Activated CD8-positive, alpha-beta T cell treated with anti-CD3 and anti-CD28 coated beads, Interleukin-2, amount 10 ng/mL, durations not matched to agents 7 days and 5 days (primary cell): Measurements from ENCODE around the gene CDKL2. TPM values are rescaled to one million over a fixed set of nuclear protein-coding genes. Genes with fewer than 3 reads are reported as not detected.
"Not testable (repeated sequence)": the region's sequence is repeated elsewhere in the genome, so short reads cannot be mapped to it uniquely, and the experiment has no call there.

Experiments
- ATAC-seq: fragments of 150-1000 bp; cut with Tn5 transposase; one replicate; pipeline ENCODE4 v1.10.0; 2021; ENCODE audit warnings: moderate library complexity
- CTCF ChIA-PET: fragments of 350-600 bp; sonication (Branson Sonifier 250); formaldehyde crosslinking; loops from one replicate; lab custom pipeline; 2021; ENCODE audit warnings: antibody characterized with exemption; lab: Charles Lee
- POLR2A ChIA-PET: fragments of 350-600 bp; sonication (Branson Sonifier 250); formaldehyde crosslinking; loops from one replicate; lab custom pipeline; 2021; ENCODE audit warnings: antibody characterized with exemption; lab: Charles Lee
- DNase-seq: peaks from one replicate; pipeline ENCODE4 v3.0.0-alpha.2; 2020
- H3K27ac Mint-ChIP-seq: one replicate; pipeline ENCODE4 v1.8.0; 2021; ENCODE audit warnings: mild to moderate bottlenecking, mixed read lengths
- H3K27me3 Mint-ChIP-seq: one replicate; pipeline ENCODE4 v1.8.0; 2021; ENCODE audit warnings: low read depth, mixed read lengths
- H3K36me3 Mint-ChIP-seq: one replicate; pipeline ENCODE4 v1.8.0; 2021; ENCODE audit warnings: low read depth, mixed read lengths
- H3K4me1 Mint-ChIP-seq: one replicate; pipeline ENCODE4 v1.8.0; 2021; ENCODE audit warnings: low read depth, mixed read lengths
- H3K4me3 Mint-ChIP-seq: one replicate; pipeline ENCODE4 v1.8.0; 2021; ENCODE audit warnings: mild to moderate bottlenecking, mixed read lengths
- H3K9me3 Mint-ChIP-seq: one replicate; pipeline ENCODE4 v1.8.0; 2022; ENCODE audit warnings: mixed read lengths; ENCODE audit not compliant: insufficient read depth
- total RNA-seq, 2 experiments: library from RNA; stranded (reverse); gene quantifications; one replicate each; pipeline ENCODE4 v1.2.3, GENCODE V29; 2021

Gene CDKL2
- total RNA-seq, 2 experiments from 2014 or later: 0.45 to 0.60 TPM

DNA sequence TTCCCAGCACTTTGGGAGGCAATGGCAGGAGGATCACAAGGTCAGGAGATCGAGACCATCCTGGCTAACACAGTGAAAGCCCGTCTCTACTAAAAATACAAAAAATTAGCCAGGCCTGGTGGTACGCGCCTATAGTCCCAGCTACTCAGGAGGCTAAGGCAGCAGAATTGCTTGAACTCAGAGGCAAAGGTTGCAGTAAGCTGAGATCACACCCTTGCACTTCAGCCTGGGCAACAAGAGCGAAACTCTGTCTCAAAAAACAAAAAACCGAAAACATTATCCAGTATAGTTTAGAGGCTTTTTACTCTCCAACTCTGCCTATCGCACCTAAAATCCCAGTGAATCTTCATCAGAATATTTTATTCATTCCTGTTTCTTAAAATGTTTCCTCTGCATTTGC lies 37.3 kb upstream of the CDKL2 start:
- peak overlapping the region; percentile 23 for H3K4me3 Mint-ChIP-seq
- peaks cover 47% of the 10 kb centered on the region for H3K36me3 Mint-ChIP-seq
- H3K4me1 Mint-ChIP-seq: peaks cover 68% of the 10 kb centered on the region
- CTCF ChIA-PET: interaction anchor here (1.0 to 6.3 kb wide), 4 partner anchors 8 to 56 kb away, joined by 3 to 35 read pairs (median 18); partner anchors contain the start of gene USO1
- ATAC-seq, H3K27me3 Mint-ChIP-seq, H3K9me3 Mint-ChIP-seq, DNase-seq: not testable (repeated sequence)
- POLR2A ChIA-PET: interaction anchor here (0.9 to 2.9 kb wide), 6 partner anchors 9 to 155 kb away, joined by 3 to 22 read pairs (median 7); partner anchors contain the start of gene USO1
- peak overlapping the region; percentile 76 for H3K27ac Mint-ChIP-seq

DNA sequence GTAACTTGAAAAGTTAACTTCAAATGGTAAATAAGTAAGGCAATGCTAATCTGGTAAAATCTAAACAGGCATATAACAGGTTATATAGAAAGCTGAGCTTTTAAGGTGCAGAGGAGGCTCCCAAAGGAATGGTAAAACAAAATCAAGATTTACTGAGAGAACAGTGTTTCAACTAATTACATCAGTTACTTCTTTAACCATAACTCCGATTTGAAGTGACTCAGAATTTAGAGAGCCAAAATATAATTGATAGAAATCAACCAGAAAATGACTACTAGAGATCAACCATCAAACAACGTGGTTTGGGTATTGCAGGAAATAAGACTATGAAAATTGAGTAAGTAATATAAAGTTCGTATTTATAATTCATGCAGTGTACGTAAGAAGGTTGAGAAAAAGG lies 36.0 kb upstream of the CDKL2 start:
- H3K4me1 Mint-ChIP-seq: peaks cover 77% of the 10 kb centered on the region
- peak overlapping the region; percentile 69 for H3K27ac Mint-ChIP-seq
- ChIA-PET CTCF (interaction anchor here (2.0 to 6.3 kb wide), 2 partner anchors 43 to 58 kb away, joined by 6 to 29 read pairs; partner anchors contain the start of gene USO1), POLR2A (interaction anchor here (1.2 kb wide), 1 partner anchor 58 kb away, joined by 6 read pairs; the partner anchor contains the start of gene USO1)
- no peaks in the 10 kb centered on the region for H3K9me3 Mint-ChIP-seq
- no peaks in the 10 kb centered on the region for H3K27me3 Mint-ChIP-seq
- DNase-seq (no peak), ATAC-seq (no peak)
- peaks cover 47% of the 10 kb centered on the region for H3K36me3 Mint-ChIP-seq
- peak overlapping the region; percentile 41 for H3K4me3 Mint-ChIP-seq

DNA sequence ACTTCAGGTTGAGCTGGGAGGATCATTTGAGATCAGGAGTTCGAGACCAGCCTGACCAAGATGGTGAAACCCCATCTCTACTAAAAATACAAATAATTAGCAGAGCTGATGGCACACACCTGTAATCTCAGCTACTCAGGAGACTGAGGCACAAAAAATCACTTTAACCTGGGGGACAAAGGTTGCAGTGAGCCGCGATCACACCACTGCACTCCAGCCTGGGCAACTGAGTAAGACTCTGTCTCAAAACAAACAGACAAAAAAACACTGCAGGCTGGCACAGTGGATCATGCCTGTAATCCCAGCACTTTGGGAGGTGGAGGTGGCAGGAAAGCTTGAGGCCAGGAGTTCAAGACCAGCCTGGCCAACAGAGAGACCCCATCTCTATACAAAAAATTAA lies 34.3 kb upstream of the CDKL2 start:
- H3K4me3 Mint-ChIP-seq, ATAC-seq, H3K9me3 Mint-ChIP-seq, H3K27ac Mint-ChIP-seq, DNase-seq, H3K27me3 Mint-ChIP-seq: not testable (repeated sequence)
- Mint-ChIP-seq H3K4me1 (peaks cover 77% of the 10 kb centered on the region), H3K36me3 (peaks cover 54% of the 10 kb centered on the region)
- POLR2A ChIA-PET: interaction anchor here (0.9 to 1.1 kb wide), 2 partner anchors 9 to 10 kb away, joined by 3 to 4 read pairs; partner anchors contain the start of gene G3BP2
- CTCF ChIA-PET: interaction anchor here (1.6 to 6.3 kb wide), 3 partner anchors 9 to 59 kb away, joined by 3 to 29 read pairs (median 6); partner anchors contain the start of gene USO1

DNA sequence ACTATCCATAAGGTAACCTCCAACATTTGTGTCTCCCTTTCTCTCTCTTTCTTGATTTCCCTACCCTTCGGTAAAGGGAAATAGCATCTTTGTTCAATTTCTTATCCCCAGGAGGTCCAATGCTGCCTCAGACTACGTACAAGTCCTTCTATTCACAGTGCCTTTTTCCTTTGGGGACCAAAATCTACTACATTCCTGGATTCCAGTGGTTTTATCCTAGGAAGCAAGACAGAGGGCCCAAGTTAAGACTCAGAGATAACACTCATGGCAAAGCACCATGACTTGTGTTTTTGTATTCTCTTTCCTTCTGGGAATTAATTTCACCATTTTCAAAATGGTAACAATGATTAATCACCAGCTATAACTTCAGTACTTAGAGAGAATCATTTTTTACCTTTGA lies 32.3 kb upstream of the CDKL2 start:
- peaks cover 77% of the 10 kb centered on the region for H3K4me1 Mint-ChIP-seq
- peak overlapping the region; percentile 66 for H3K27ac Mint-ChIP-seq

DNA sequence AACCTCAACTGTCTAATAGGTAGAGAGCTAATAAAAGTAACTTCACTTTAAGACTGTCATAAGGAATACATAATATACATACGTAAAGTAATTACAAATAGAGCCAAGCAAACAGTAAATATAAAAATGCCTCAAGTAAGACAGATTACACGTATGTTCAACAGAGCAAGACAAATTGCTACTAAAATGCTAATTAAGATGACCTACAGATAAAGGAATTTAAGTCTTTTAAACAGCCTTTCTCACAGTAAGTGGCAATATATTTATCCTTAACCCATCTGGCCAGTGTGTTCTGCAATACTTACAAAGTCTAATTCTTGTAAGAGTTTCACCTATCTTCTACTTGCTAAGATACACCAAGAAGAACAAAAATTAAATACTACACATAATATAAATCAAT lies 30.2 kb upstream of the CDKL2 start:
- H3K27me3 Mint-ChIP-seq: no peaks in the 10 kb centered on the region
- peaks cover 73% of the 10 kb centered on the region for H3K4me1 Mint-ChIP-seq
- POLR2A ChIA-PET: interaction anchor here (1.1 kb wide), 1 partner anchor 13 kb away, joined by 3 read pairs; the partner anchor contains the start of gene G3BP2
- DNase-seq (no peak), ATAC-seq (no peak)
- no peaks in the 10 kb centered on the region for H3K9me3 Mint-ChIP-seq
- no peak overlapping the region for H3K4me3 Mint-ChIP-seq
- H3K27ac Mint-ChIP-seq: peak overlapping the region; percentile 52
- H3K36me3 Mint-ChIP-seq: peaks cover 62% of the 10 kb centered on the region
- CTCF ChIA-PET: interaction anchor here (1.2 to 4.2 kb wide), 3 partner anchors 8 to 63 kb away, joined by 3 to 17 read pairs (median 7); partner anchors contain the start of gene USO1

More for the DNA sequence above, 32.3 kb upstream of the CDKL2 start:
- H3K27me3 Mint-ChIP-seq: no peaks in the 10 kb centered on the region
- ATAC-seq (no peak), DNase-seq (no peak)
- H3K4me3 Mint-ChIP-seq: no peak overlapping the region
- H3K9me3 Mint-ChIP-seq: no peaks in the 10 kb centered on the region
- ChIA-PET CTCF (no interaction called here), POLR2A (no interaction called here)
- peaks cover 60% of the 10 kb centered on the region for H3K36me3 Mint-ChIP-seq

DNA sequence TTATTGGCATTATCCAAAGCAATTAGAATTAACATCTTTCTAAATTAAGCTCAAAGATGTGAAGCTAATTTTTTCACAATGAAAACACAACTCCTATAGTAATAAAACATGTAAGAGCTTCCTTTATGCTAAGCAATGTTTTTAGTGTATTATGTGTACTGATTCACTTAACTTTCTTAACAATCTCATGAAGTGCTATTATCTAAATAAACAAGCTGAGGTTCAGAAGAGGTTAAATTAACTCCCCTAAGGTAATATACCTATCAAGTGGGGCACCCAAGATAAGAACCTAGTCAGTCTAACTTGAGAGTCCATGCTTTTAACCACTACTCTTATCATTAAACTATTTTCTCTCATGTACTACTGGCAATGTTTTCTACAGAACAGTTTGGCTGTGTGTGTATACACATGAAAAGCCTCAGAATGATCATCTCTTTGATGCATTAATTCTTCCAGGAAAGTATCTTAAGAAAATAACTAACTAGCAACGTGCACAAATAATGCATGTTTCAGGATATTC lies 29.2 kb upstream of the CDKL2 start:
- DNase-seq (no peak), ATAC-seq (no peak)
- peaks cover 73% of the 10 kb centered on the region for H3K4me1 Mint-ChIP-seq
- H3K36me3 Mint-ChIP-seq: peaks cover 64% of the 10 kb centered on the region
- CTCF ChIA-PET: interaction anchor here (0.8 to 4.2 kb wide), 7 partner anchors 9 to 64 kb away, joined by 3 to 17 read pairs (median 4); partner anchors contain the start of gene USO1
- peak overlapping the region; percentile 11 for H3K27ac Mint-ChIP-seq
- no peak overlapping the region for H3K4me3 Mint-ChIP-seq
- H3K9me3 Mint-ChIP-seq: no peaks in the 10 kb centered on the region
- POLR2A ChIA-PET: interaction anchor here (0.5 to 2.3 kb wide), 3 partner anchors 9 to 24 kb away, joined by 3 to 17 read pairs (median 3); partner anchors contain the start of gene G3BP2
- H3K27me3 Mint-ChIP-seq: no peaks in the 10 kb centered on the region

DNA sequence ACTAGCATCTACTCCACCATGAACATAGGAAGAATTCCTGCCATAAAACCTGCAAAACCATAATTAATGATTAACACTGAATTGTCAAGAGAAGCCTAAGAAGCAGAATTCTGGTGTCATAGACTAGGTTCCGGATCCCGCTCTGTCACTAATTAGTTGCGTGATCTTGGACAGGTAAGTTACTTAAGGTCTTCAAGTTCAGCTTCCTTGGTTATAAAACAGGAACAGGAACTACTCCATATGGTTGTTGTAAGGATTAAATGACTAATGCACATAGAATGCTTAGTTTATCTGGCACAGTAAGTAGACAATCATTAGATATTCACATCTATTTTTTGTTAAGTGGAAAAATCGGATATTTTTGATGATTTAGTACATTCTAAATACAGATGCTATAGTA lies 28.5 kb upstream of the CDKL2 start:
- Mint-ChIP-seq H3K27ac (peak overlapping the region; percentile 66), H3K4me3 (no peak overlapping the region), H3K27me3 (no peaks in the 10 kb centered on the region), H3K36me3 (peaks cover 70% of the 10 kb centered on the region), H3K4me1 (peaks cover 79% of the 10 kb centered on the region), H3K9me3 (no peaks in the 10 kb centered on the region)
- ATAC-seq (no peak), DNase-seq (no peak)
- ChIA-PET POLR2A (interaction anchor here (0.5 to 2.3 kb wide), 2 partner anchors 10 to 25 kb away, joined by 3 to 17 read pairs; no protein-coding TSS in a partner anchor), CTCF (interaction anchor here (0.8 to 4.2 kb wide), 7 partner anchors 10 to 65 kb away, joined by 3 to 17 read pairs (median 4); partner anchors contain the start of gene USO1)

DNA sequence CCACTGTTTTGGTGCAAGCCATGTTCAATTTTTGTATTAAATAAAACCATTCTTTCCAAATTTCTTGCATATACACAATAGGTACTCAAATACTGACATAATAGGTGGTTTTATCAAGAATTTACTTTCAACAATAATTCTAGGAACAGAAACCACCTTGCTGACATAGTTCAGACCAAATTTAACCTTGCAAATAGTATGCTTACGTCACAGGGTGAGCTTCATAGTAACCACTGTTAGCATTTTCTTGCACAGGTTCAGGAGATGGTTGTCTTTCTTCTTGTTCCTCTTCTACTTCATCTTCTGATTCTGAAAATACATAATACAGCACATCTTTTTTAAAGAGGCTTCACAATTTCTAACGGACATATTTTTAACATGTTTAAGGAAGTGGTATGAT lies 25.2 kb upstream of the CDKL2 start:
- POLR2A ChIA-PET: interaction anchor here (0.6 to 4.2 kb wide), 8 partner anchors 9 to 68 kb away, joined by 3 to 35 read pairs (median 10); partner anchors contain the start of genes G3BP2 and USO1
- ATAC-seq (peak; percentile 82), DNase-seq (peak; percentile 62)
- Mint-ChIP-seq H3K27ac (peak overlapping the region; percentile 84), H3K27me3 (no peaks in the 10 kb centered on the region), H3K36me3 (peaks cover 68% of the 10 kb centered on the region), H3K4me3 (peak overlapping the region; percentile 53), H3K9me3 (no peaks in the 10 kb centered on the region), H3K4me1 (peaks cover 76% of the 10 kb centered on the region)
- CTCF ChIA-PET: interaction anchor here (0.9 to 4.6 kb wide), 6 partner anchors 14 to 68 kb away, joined by 3 to 47 read pairs (median 17); partner anchors contain the start of genes G3BP2 and USO1

DNA sequence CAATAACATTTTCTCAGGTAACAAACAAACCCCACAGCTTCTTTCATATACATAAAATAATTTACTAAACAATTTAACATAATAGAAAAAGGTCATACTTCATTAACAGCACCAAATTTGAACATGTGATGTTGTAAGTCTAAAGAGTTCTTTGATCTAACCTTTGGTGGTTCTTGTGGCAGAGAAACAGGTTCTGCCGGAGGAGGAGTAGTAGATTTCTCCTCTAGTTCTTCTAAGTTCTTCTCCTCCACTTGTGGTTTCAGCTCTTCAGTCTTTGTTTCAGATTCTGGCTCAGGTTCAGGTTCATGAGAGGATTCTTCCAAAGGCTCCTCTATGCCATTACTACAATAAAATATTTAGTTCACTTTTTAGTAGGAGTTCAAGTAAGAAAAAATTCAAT lies 24.6 kb upstream of the CDKL2 start:
- peaks cover 74% of the 10 kb centered on the region for H3K4me1 Mint-ChIP-seq
- peak overlapping the region; percentile 53 for H3K4me3 Mint-ChIP-seq
- CTCF ChIA-PET: interaction anchor here (1.4 to 4.6 kb wide), 6 partner anchors 15 to 69 kb away, joined by 3 to 47 read pairs (median 17); partner anchors contain the start of genes G3BP2 and USO1
- no peaks in the 10 kb centered on the region for H3K9me3 Mint-ChIP-seq
- peak overlapping the region; percentile 86 for H3K27ac Mint-ChIP-seq
- DNase-seq (peak; percentile 60), ATAC-seq (peak; percentile 60)
- peaks cover 67% of the 10 kb centered on the region for H3K36me3 Mint-ChIP-seq
- POLR2A ChIA-PET: interaction anchor here (0.6 to 4.2 kb wide), 9 partner anchors 10 to 69 kb away, joined by 3 to 35 read pairs (median 5); partner anchors contain the start of genes G3BP2 and USO1
- no peaks in the 10 kb centered on the region for H3K27me3 Mint-ChIP-seq

DNA sequence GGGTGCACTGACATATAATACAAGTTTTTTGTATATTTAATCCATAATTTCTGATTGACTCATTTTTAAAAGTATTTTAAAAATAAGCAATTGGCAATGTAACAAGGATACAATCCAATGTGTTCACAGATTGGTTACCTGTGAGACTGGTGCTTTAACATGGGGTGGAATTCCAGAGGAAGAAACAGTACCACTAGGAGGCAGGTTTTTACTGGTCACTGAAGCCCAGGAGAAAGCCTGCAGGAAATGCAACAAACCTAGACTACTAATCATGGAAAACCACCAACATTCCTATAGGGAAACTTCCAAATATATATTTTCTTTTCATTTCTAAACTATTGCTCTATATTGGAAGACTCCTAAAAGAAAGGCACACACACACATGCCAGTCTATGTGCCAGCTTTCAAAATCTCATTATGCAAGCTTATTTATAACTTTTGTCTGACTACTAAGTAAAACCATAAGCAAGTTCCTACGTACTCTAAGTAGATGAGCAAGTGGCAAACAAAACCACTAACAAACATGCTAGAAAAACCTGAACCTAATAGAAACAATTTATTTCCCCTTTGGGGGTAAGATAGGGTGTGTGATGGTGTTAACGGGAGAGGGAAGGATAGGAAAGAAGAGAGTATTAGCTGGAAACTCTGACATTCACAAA lies 23.6 kb upstream of the CDKL2 start:
- DNase-seq: no peak
- Mint-ChIP-seq H3K9me3 (no peaks in the 10 kb centered on the region), H3K27ac (peak overlapping the region; percentile 86), H3K4me1 (peaks cover 64% of the 10 kb centered on the region), H3K36me3 (peaks cover 60% of the 10 kb centered on the region), H3K4me3 (peak overlapping the region; percentile 53), H3K27me3 (no peaks in the 10 kb centered on the region)
- ChIA-PET CTCF (interaction anchor here (0.6 to 4.6 kb wide), 8 partner anchors 16 to 69 kb away, joined by 3 to 47 read pairs (median 9); partner anchors contain the start of gene USO1), POLR2A (interaction anchor here (0.6 to 4.2 kb wide), 7 partner anchors 8 to 70 kb away, joined by 3 to 35 read pairs (median 17); partner anchors contain the start of genes G3BP2 and USO1)
- peak; percentile 5 for ATAC-seq

DNA sequence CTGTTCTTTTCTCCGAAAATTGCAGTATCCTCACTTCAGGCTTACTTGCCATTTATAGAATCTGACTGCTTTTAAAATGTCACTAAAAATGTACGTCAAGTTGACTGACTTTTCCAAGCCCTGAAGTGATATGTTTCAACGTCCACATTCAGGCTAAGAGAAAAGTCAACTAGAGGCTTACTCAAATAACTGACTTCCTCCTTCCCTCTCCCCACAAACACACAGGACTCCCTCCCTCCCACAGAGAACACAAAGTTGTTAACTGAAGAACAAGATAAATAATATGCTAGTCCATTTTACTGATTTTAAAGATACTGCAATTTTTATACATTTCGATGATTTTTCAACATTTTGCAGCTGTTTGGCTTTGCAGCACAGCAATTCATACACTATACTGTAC lies 13.8 kb upstream of the CDKL2 start:
- ATAC-seq (no peak), DNase-seq (no peak)
- Mint-ChIP-seq H3K9me3 (no peaks in the 10 kb centered on the region), H3K27ac (peak overlapping the region; percentile 40), H3K36me3 (peaks cover 66% of the 10 kb centered on the region), H3K4me1 (peaks cover 15% of the 10 kb centered on the region), H3K27me3 (no peaks in the 10 kb centered on the region), H3K4me3 (no peak overlapping the region)
- CTCF ChIA-PET: no interaction called here
- POLR2A ChIA-PET: no interaction called here
